Right lobe of liver (tissue), 6 donors: Measurements from ENCODE around the gene RASAL3. TPM values are rescaled to one million over a fixed set of nuclear protein-coding genes. Genes with fewer than 3 reads are reported as not detected.

ENCODE experiments used
- ATAC-seq, 4 donors: fragments of 200-7000 bp; cut with Tn5 transposase; one replicate each; pipeline ENCODE4 v1.9.1; 2020; ENCODE audit warnings: mild to moderate bottlenecking in 4 of 4, moderate library complexity in 4 of 4
- DNase-seq, 3 donors: peaks; one replicate each; pipeline ENCODE4 v3.0.0-alpha.2; 2020
- H3K27ac ChIP-seq, 3 donors: fragments of 200-600 bp; one replicate each; pipeline ENCODE4 v1.8.0; 2022
- H3K27me3 ChIP-seq, 2 donors: fragments of 200-600 bp; one replicate each; pipeline ENCODE4 v1.8.0; 2022
- H3K36me3 ChIP-seq, 4 donors: fragments of 200-600 bp; sonication (generic) in 1 of 4; one replicate each; pipeline versions ENCODE4 v1.5.1 to v1.8.0; 2017 to 2022; ENCODE audit warnings: control low read depth in 1 of 4
- H3K4me1 ChIP-seq, 4 donors: fragments of 200-600 bp; sonication (generic) in 1 of 4; one replicate each; pipeline versions ENCODE4 v1.5.1 to v1.8.0; 2017 to 2022; ENCODE audit warnings: control low read depth in 1 of 4
- H3K4me3 ChIP-seq, 3 donors: fragments of 200-600 bp; one replicate each; pipeline ENCODE4 v1.8.0; 2022
- H3K9me3 ChIP-seq, 4 donors: fragments of 200-600 bp; sonication (generic) in 1 of 4; one replicate each; pipeline versions ENCODE4 v1.5.1 to v1.8.0; 2017 to 2022; ENCODE audit warnings: control low read depth in 1 of 4
- CTCF ChIP-seq, 4 donors: fragments of 200-600 bp in 3 of 4; fragments of 450-650 bp in 1 of 4; IDR thresholded peaks; one replicate each; pipeline versions ENCODE4 v1.5.1 to v1.8.0; 2016 to 2022; ENCODE audit warnings: antibody characterized with exemption in 4 of 4, mild to moderate bottlenecking in 2 of 4
- POLR2A ChIP-seq: fragments of 450-650 bp; IDR thresholded peaks from one replicate; pipeline ENCODE4 v1.6.1; 2017; ENCODE audit warnings: antibody characterized with exemption, mild to moderate bottlenecking
- WGBS: methylation state at CpG from one replicate; pipeline ENCODE4 v1.1.6; 2018; ENCODE audit warnings: low coverage, low lambda C conversion rate; ENCODE audit not compliant: insufficient coverage; ENCODE audit errors: missing lambda C conversion rate; 5-methylcytosine and 5-hydroxymethylcytosine counted together
- intact Hi-C, 2 donors: fragments of 100-400 bp; cut with DNase I; formaldehyde crosslinking; loops; one replicate each; pipeline versions ENCODE4 v1.11.2 to v1.14.1; 2022
- total RNA-seq, 6 experiments: library from RNA; depleted of rRNA in 2 of 6; stranded (reverse); fragments of >200 nt in 2 of 6; fragmentation: NEBNext Ultra II Directional in 3 of 6; extraction: Animal tissue kit (Norgen Biotek cat#: 25700) in 3 of 6; gene quantifications; one replicate each; pipeline versions ENCODE4 v1.1.0 to v1.2.4, GENCODE V29; 2016 to 2023
- donor health status: DM: no; HTN: yes; CAD: no.
- donor health status: DM: no; HTN: no; CAD: no.
- donor health status: DM: no; HTN: no; CAD: no.
- donor health status: DM: no; HTN: yes; CAD: no.
- donor health status: DM: no; HTN: yes; CAD: no.

Gene RASAL3
- total RNA-seq, 6 experiments from 2014 or later: 0.75 to 1.9 (median 1.1) TPM

GRCh38 chr19:15498910-15499309 is 34.6 kb upstream of the RASAL3 start:
- Histone ChIP-seq H3K4me1 (peaks cover 0 to 10% (median 0%) of the 10 kb centered on the region in 4 donors), H3K4me3 (peak overlapping the region; percentile 35 to 61 (median 54)), H3K9me3 (no peaks in the 10 kb centered on the region), H3K27me3 (no peaks in the 10 kb centered on the region), H3K36me3 (no peaks in the 10 kb centered on the region), H3K27ac (peak overlapping the region; percentile 77 to 99 (median 94))
- WGBS: 23% methylated on average over 6 of the region's 6 CpGs
- intact Hi-C loops: no loop called here
- peak; percentile 87 to 96 (median 91) for ATAC-seq
- DNase-seq: peak; percentile 43 to 82 (median 74)
- no peak for TF ChIP-seq POLR2A
- TF ChIP-seq CTCF (IDR thresholded peaks at IDR 0.05): no peak

GRCh38 chr19:15498156-15498858 is 34.0 kb upstream of the RASAL3 start:
- Histone ChIP-seq H3K27me3 (no peaks in the 10 kb centered on the region), H3K4me1 (peaks cover 0 to 10% (median 0%) of the 10 kb centered on the region in 4 donors), H3K9me3 (no peaks in the 10 kb centered on the region), H3K4me3 (peak overlapping the region; percentile 35 to 61 (median 54)), H3K36me3 (no peaks in the 10 kb centered on the region), H3K27ac (peak overlapping the region; percentile 77 to 99 (median 94))
- intact Hi-C loops: no loop called here
- DNase-seq: peak in 1 of 3 donors; percentile 79
- TF ChIP-seq CTCF (IDR thresholded peaks at IDR 0.05) (no peak), POLR2A (no peak)
- peak; percentile 67 to 81 (median 74) for ATAC-seq
- 18% methylated on average over 10 of the region's 10 CpGs for WGBS

- intact Hi-C loops: no loop called here
- WGBS: 75% methylated on average over 1 of the region's 1 CpG
- Histone ChIP-seq H3K9me3 (no peaks in the 10 kb centered on the region), H3K27ac (no peak overlapping the region), H3K36me3 (no peaks in the 10 kb centered on the region), H3K4me1 (peaks cover 0 to 10% (median 0%) of the 10 kb centered on the region in 4 donors), H3K27me3 (no peaks in the 10 kb centered on the region), H3K4me3 (no peak overlapping the region)
- TF ChIP-seq CTCF (IDR thresholded peaks at IDR 0.05): no peak
- no peak for TF ChIP-seq POLR2A
- ATAC-seq: no peak
- DNase-seq: no peak
These were observed 30.8 kb upstream of the RASAL3 start for GRCh38 chr19:15495151-15495550.

DNA sequence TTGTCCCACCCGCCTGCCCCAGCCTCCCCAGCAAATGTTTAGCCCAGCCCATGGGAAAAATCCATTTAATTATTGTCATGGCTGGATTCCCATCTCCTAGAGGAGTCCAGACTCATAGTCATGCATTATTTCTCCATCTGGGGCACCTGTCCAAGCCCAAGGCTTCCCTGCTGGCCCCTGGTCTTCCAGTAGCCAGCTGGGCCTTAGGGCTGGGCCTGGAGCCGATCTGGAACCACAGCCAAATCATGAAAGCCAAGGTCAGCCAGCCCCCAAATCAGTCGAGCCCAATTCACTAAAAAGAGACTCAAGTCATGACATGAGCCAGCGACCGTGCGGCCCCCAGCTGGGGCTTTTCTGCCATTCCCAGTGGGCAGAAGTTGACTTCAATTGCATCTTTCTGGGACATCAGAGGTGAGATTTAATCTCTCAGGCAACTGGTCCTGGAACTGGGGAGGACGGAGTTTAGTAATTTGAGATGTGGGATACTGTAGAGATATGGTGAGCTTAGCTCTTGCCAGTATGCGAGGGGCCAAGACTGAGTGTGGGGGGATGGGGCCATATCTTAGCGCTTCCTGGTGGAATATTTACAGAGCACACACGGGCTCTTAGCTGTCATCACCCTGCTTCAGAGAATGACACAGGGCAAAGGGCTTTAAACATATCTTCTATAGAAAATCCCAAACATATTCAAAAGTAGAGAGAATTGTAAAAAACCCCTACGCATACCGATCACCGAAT is 24.3 kb upstream of the RASAL3 start:
- 62% methylated on average over 11 of the region's 13 CpGs for WGBS
- Histone ChIP-seq H3K36me3 (no peaks in the 10 kb centered on the region), H3K9me3 (no peaks in the 10 kb centered on the region), H3K27ac (no peak overlapping the region), H3K4me1 (no peaks in the 10 kb centered on the region), H3K4me3 (no peak overlapping the region), H3K27me3 (no peaks in the 10 kb centered on the region)
- intact Hi-C loops: no loop called here
- no peak for TF ChIP-seq POLR2A
- TF ChIP-seq CTCF (IDR thresholded peaks at IDR 0.05): no peak
- ATAC-seq: peak in 1 of 4 donors; percentile 28
- DNase-seq: no peak
